Neural cell (in vitro differentiated cells): Measurements from ENCODE around the gene RAP2A.

Experiments used
- POLR2AphosphoS5 ChIP-seq: IDR thresholded peaks from 2 replicates; pipeline ENCODE4 v1.6.1; 2012
- TF ChIP-seq, protein P1 (sequence below): fragments of 450-650 bp; IDR thresholded peaks from 2 replicates; pipeline ENCODE4 v1.5.1; 2014; ENCODE audit warnings: antibody characterized with exemption, mild to moderate bottlenecking, moderate library complexity; ENCODE audit not compliant: poor library complexity, severe bottlenecking

GRCh38 chr13:97413694-97414093 lies 20.3 kb upstream of the RAP2A start:
- TF ChIP-seq, protein P1, sequence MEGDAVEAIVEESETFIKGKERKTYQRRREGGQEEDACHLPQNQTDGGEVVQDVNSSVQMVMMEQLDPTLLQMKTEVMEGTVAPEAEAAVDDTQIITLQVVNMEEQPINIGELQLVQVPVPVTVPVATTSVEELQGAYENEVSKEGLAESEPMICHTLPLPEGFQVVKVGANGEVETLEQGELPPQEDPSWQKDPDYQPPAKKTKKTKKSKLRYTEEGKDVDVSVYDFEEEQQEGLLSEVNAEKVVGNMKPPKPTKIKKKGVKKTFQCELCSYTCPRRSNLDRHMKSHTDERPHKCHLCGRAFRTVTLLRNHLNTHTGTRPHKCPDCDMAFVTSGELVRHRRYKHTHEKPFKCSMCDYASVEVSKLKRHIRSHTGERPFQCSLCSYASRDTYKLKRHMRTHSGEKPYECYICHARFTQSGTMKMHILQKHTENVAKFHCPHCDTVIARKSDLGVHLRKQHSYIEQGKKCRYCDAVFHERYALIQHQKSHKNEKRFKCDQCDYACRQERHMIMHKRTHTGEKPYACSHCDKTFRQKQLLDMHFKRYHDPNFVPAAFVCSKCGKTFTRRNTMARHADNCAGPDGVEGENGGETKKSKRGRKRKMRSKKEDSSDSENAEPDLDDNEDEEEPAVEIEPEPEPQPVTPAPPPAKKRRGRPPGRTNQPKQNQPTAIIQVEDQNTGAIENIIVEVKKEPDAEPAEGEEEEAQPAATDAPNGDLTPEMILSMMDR: no peak
- TF ChIP-seq POLR2AphosphoS5: peak; percentile 53
